Measurements from ENCODE around the gene NRROS.
"Not testable (repeated sequence)": the region's sequence is repeated elsewhere in the genome, so short reads cannot be mapped to it uniquely, and the experiment has no call there.

Gene NRROS

DNA sequence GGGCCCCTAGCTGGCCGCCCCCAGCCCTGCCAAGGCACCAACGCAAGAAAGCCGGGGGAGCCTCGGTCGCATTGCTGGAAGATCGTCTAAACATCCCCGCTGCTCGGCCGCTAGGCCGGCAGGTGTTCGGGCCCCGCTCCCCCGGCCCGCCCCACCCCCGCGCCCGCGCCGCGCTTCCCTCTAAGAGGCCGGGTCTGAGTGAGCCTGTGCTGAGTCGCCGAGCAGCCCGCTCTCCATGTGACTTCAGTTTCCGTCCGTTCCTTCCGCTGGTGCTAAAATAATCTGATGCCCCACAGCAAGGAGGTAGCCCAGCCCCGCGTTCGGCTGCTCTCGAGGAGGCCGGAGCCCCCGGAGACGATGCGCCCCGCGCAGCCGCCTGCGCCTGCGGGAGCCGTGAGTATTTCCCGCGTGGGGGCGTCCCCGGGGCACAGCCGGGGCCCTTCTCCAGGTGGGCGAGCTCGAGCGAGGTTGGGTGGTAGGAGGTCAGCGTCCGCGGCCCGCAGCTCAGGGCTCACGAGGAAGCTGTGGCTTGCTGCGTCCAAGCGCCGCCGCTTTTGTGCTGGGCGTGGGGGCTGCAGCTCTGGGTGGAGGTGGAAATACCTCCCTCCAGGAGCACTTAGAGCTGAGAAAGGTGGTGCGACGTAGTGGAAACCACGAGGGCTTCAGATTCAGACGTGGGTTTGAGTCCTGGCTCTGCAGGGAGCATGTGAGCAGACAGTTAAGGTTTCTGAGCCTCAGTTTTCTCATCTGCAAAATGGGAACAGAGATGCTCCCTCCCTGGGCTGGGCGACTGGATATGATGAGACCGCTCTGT, at the start of gene NRROS:
NRROS (plus strand) TSS at position 212 of the 814 bp plus-strand sequence. CDS start 14,846 bp downstream, outside the sequence.
- DNase-seq (ENCODE audit: low read depth in 2 of 2), result no peak

DNA sequence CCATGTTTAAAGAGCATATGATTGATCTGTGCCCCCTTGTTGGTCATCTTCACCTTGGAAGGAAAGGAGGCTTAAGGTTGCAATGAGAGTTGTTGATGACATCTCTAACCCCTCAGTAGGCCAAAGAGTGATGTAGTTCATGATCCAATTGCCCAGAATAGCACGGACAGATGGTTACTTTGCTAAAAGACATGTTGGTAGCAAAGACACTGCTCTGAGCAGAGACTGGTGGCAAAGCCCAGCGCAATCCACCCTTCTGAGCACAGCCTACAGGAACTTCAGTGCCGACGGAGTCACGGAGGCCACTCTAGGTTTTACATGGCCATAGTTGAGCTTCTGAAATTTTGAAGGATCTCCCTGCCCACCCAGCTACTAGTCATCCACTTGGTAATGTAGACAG, 49.2 kb upstream of the NRROS start:
- DNase-seq (ENCODE audit: low read depth in 2 of 2), result no peak

DNA sequence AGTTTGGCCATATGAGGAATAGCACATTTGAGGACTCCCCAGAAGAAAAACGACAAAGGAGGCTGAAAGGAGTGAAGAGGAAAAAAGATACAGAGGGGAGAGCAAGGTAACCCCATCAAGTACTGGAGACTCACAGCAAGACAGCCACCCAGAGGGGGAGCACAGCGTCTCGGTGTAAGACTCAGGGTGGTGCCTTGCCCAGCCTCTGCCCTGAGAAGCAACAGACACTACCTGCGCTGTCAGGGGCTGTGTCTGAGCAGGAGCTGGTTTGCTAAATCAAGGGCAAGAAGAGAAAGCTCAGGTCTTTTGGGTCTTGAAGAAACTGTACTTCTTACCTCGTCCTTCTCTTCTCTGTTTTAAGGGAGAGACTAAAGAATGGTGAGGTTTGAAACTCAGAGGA, 43.1 kb upstream of the NRROS start:
- DNase-seq (ENCODE audit: low read depth in 2 of 2), result no peak

DNA sequence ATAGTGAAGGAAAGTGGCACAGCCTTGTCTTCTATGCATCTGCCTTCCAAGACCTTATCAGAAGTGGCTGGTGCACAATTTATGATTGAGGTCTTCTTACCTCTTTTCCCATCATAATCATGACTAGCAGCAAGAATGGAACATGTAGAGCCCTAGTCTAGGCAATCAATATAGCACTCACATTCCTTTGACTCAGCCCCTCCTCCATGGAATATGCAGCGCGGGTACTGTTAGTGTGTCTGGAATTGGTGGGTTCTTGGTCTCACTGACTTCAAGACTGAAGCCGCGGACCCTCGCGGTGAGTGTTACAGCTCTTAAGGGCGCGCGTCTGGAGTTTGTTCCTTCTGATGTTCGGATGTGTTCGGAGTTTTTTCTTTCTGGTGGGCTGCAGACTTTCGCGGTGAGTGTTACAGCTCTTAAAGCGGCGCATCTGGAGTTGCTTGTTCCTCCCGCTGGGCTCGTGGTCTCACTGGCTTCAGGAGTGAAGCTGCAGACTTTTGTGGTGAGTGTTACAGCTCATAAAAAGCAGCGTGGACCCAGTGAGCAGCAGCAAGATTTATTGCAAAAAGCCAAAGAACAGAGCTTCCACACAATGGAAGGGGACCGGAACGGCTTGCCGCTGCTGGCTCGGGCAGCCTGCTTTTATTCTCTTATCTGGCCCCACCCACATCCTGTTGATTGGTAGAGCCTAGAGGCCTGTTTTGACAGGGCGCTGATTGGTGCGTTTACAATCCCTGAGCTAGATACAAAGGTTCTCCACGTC, 41.3 kb upstream of the NRROS start:
- DNase-seq (ENCODE audit: low read depth in 2 of 2), result not testable (repeated sequence)

DNA sequence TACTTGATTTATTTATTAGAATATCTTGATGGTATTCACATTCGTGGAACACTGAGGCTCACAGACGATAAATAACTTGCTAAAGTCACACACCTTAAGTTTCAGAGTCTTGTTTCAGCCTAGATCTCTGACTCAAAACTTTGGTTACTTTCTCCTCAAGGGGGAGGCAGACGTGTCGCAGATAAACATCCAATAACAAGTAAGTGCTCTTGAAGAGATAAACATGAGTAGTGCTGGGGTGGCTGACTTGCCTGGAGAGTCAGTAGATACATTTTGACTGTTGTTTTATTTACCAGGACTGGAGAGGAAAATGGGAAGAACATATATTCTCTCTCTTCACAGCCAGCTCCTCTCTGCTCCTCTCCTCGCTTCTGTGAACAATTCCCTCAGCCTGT, 39.8 kb upstream of the NRROS start:
- no peak for DNase-seq (ENCODE audit: low read depth in 2 of 2)

DNA sequence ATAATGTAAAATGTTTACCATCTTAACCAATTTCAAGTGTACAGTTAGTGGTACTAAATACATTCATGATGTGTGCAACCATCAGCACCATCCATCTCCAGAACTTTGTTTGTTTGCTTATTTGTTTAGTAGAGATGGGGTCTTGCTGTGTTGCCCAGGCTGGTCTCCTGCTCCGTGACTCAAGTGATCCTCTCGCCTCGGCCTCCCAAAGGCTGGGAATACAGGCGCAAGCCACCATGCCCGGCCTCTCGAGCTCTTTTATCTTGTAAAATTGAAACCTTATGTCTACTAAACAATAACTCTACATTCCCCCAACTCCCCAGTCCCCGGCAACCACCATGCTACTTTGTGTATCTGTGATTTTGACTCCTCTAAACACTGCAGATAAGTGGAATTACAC, 39.1 kb upstream of the NRROS start:
- DNase-seq (ENCODE audit: low read depth in 2 of 2), result no peak

DNA sequence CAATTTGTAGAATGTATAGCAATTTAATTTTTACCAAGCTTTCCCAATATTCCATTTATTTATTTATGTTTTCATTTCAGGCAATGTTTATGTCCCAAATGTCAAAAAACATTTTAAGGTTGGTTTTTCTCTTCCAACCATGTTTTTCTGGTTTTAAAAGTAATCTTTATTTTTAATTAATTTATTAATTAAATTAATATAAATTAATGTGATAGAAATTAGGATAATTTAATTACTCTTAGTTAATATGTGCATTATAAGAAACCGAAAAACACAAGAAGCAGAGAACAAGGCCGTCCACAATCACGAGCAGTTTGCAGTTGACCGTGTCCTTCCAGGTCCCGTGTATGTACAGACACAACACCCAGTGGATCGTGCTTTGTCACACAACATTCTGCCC, 36.8 kb upstream of the NRROS start:
- DNase-seq (ENCODE audit: low read depth in 2 of 2), result no peak

DNA sequence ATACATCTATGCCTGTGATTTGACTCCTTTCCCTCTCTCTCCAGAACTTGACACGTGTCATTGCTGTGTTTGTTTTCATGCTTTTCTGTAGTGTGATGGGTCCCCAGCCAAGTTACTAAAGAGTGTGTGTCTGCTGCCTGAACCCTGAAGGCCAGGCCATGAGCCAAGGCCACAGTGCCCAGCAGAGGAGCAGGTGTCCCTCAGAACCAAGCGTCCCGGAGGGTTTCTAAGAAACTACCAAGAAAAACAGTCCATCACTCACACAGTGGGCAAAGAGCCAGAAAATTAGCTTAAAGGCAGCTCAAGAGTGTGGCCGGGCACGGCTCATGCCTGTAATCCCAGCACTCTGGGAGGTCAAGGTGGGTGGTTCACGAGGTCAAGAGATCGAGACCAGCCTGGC, 35.8 kb upstream of the NRROS start:
- DNase-seq (ENCODE audit: low read depth in 2 of 2), result no peak

DNA sequence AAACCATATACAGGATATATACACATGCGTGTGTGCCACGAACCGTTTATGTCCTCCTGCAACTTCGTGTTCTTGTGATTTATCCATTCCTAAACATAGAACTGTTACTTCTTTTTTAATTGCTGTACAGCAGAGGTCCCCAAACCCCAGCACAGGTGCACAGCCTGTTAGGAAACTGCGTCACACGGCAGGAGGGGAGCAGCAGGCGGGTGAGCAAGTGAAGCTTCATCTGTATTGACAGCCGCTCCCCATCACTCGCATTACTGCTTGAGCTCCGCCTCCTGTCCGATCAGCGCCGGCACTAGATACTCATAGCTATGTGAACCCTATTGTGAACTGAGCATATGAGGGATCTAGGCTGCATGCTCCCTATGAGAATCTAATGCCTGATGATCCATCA, 34.9 kb upstream of the NRROS start:
- DNase-seq (ENCODE audit: low read depth in 2 of 2), result peak in 1 of 2 donors; percentile 38

DNA sequence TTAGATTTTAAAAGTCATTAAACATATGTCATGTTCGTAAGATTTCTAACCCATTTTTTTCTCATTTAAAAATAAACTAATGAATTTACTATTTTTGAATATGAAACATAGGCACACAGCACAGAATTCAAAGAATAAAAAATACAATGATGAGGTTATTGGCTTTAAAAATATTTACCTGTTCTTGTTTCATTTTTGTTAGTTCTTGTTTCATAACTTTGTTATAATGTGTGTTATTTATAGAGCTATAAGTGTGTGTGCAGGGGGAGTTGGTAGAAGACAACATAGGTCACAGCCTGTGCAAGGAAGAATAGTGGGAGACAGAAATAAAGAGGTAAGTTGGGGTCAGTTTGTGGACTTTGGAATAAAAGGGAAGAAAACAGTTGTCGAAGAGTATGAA, 30.8 kb upstream of the NRROS start:
- no peak for DNase-seq (ENCODE audit: low read depth in 2 of 2)

DNA sequence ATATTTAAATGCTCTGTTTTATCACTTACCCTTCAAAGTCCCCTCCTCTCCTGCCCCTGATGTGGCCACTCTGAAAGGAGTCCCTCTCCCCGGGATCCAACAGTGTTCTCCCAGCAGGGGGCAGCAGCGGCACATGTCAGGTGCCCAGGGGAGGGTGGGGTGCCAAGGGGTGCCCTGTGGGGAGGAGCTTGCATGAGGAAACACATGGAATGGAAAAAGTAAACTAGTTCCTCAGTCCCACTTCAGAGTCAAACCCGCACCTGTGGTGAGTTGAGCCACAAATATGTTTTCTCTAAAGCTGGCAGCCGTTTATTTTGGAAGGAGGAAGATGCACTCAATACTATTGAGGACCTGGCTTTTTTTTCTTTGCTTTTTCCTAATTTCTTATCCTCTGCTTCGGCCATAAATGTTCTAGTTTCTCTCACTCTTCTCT, 30.1 kb upstream of the NRROS start:
- peak; percentile 88 to 96 for DNase-seq (ENCODE audit: low read depth in 2 of 2)

DNA sequence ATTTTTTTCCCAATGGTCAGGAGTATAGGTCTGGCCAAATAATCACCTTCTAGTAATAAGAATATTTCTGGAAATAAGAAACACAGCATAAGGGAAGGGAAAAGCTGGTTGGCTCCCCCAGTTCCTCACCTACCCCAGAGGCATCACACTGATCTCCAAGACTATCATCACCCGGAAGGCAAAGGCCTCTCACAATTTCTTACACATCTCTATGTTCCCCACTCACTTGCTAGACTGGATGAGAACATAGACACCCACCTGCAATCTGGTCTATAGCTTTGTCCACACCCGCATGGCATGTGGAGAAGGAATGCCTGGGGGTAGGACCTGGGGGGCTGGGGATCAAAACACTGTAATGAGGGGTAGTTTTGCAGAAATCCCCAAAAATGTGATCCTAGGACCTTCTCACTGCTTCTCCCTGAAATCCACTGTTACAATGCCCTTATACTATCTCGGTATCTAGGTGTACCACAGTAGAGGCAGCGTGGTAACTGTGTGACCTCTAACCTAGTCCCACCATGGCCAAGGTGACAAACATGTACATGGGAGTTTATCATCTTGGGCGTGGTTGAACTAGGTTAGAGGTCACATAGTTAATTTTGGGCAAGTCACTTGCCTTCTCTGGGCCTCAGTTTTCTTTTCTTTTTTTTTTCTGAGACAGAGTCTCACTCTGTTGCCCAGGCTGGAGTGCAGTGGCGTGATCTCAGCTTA, 29.5 kb upstream of the NRROS start:
- no peak for DNase-seq (ENCODE audit: low read depth in 2 of 2)

DNA sequence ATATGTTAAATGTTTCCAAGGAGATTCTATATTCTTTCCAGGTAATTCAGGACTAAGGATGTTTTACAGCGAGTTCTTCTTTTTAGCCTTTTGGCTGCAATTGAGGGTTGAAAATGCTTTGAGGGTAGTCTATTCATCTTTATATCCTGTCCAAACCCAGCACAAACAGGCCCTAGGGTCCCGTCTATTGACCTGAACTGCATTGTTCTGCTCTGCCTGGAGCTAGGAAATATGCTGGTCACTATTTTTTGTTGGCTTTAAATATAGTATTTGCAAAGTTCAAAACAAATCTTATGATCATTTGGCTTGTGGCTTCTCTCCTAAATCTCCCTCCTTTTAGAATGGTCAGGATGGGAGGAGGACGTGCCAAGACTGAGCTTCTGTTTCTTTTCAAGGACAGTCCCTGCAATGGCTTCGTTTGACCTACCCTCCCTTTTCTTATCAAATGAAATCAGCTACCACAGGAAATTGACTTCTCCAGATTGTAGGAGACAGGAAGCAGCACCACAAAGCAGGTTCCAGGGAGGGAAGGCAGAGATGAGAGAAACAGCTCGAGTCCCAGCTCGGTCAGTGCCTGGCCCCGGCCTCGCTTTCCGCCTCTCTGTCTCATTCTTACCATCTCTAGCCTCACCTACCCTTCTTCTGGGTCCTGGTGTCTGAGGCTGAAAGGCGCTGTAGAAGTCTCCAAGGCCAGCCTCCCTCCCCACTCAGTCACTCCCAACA, 27.6 kb upstream of the NRROS start:
- DNase-seq (ENCODE audit: low read depth in 2 of 2), result no peak

DNA sequence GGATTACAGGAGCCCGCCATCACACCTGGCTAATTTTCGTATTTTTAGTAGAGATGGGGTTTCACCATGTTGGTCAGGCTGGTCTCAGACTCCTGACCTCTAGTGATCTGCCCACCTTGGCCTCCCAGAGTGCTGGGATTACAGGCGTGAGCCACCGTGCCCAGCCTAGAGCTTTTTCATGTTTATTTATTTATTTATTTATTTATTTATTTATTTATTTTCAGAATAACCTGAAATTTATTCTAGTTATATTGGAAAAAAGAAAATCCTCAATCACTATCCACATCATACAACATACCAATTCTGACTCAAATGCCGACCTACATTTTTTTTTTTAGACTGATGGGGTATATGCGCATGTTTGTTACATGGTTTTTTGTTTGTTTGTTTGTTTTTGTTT, 24.3 kb upstream of the NRROS start:
- not testable (repeated sequence) for DNase-seq (ENCODE audit: low read depth in 2 of 2)

DNA sequence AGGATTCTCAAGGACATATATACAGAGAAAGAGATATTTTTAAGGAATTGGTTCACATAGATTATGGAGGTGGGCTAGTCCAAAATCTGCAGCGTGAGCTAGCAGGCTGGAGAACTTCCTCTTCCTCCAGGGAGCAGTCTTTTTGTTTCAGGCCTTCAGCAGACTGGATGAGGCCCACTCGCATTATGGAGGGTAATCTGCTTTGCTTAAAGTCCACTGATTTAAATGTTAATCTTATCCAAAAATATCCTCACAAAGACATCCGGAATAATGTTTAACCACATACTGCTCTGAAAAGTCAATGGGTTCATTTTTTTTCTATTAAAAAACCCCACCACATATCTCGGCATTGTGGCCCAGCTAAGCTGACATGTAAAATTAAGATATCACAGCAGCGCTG, 22.2 kb upstream of the NRROS start:
- no peak for DNase-seq (ENCODE audit: low read depth in 2 of 2)

DNA sequence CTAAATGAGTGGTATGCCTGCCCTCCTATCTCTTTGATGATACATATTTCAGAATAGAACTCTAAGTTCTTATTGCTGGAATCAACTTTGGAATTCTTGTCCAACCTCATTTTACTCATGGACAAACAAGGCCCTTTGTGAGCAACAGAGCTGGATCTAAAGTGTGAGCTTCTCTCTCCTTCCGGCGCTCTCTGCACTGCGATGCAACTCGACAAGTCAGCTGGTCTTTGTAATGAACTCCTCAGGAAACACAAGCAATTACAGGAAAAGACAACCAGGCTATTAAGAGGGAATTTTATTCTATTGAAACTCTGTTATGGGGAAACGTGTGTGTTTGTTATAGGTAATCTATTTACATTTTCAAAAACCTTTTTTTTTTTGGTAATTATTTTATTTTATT, 20.3 kb upstream of the NRROS start:
- no peak for DNase-seq (ENCODE audit: low read depth in 2 of 2)

DNA sequence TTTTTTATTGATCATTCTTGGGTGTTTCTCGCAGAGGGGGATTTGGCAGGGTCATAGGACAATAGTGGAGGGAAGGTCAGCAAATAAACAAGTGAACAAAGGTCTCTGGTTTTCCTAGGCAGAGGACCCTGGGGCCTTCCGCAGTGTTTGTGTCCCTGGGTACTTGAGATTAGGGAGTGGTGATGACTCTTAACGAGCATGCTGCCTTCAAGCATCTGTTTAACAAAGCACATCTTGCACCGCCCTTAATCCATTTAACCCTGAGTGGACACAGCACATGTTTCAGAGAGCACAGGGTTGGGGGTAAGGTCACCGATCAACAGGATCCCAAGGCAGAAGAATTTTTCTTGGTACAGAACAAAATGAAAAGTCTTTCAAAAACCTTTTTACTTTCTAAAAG, 19.9 kb upstream of the NRROS start:
- DNase-seq (ENCODE audit: low read depth in 2 of 2), result not testable (repeated sequence)

DNA sequence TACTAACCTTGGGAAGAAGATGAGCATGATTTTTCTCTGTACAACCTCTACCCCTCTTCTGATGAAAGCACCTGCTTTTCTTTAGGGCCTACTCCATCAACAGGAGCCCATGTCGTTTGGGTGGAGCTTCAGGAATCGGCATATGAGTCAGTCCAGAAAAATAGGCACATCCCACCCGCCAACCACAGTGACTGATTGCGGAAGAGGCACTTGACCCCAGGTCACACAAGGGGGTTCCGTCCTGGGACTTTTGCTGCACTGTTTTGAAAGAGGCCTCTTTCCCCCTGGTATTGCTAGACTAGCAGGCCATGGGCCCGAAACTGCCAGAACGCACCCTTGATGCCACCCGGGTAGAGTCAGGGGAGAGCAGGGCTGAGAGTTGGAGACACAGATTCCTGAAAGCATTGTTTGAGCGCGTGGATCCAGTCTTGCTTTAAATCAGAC, 19.3 kb upstream of the NRROS start:
- DNase-seq (ENCODE audit: low read depth in 2 of 2), result no peak

DNA sequence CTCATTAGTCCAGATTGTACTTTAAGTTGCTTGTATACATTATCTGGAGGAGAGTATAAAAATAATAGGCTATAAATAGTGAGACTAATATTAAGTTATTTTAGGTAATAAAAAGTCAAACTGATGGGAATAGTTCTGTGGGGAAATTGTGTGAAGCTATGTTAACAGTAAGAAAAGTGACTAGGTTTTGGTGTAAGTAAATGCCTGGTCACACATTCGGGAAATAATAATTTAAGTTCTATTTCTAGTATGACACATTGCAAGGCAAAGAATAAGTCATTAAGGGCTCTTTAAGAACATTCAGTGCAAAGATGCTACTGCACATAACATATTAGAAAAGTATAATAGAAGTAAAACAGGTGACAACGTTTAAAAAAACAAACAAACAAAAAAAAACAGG, 18.8 kb upstream of the NRROS start:
- no peak for DNase-seq (ENCODE audit: low read depth in 2 of 2)

DNA sequence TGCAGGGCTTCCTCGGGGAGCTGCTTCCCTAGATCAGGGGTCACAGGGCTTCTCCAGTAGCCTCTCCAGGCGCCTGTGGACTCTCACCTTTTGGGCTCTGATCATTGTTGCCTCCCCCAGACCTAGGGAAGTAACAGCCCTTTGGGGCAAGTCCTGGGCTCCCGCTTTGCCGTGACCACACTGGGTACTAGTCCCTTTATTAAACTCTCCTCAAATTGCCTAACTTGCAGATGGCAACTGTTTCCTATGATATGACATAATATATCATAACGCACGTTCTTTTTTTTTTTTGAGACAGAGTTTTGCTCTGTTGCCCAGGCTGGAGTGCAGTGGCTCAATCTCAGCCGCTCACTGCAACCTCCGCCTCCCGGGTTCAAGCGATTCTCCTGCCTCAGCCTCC, 17.9 kb upstream of the NRROS start:
- DNase-seq (ENCODE audit: low read depth in 2 of 2), result no peak

DNA sequence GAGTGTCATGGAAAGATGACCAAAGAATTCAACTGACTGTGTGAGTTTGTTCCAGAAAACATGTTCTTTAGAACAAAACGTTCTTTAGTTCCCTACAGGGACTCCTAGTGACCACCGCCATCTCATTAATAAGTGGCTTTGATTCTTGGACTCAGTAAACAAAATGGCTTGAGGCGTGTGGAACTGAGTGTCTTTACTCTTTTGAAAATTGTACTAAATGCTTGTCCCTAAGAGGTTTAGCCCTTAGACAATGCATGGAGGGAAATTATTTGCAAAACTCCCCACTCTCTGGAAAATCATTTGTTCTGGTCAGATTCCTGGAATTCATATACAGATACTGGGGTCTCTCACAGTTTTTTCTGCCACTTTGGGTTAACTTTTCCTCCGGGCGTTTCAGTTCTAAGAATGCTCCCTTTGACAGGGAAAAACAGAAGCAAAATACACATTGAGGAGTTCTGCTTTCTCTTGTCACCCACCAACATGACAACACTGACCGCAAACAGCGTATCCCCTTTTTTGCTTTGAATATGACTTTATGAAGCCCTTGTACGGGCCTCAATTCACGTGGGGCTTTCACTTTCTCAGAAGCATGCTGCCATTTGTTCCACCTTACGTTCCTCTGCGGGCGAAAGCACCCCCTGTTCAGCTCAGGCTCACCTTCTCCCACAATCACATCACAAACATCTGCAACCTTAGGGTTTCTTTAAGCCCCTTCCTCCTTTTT, 15.3 kb upstream of the NRROS start:
- DNase-seq (ENCODE audit: low read depth in 2 of 2), result no peak

All from stimulated activated CD4-positive, alpha-beta T cell treated with anti-CD3 and anti-CD28 coated beads, Interleukin-1b, Interleukin-23, amount 100 ng/mL, for 1 hour (primary cell).